ENCODE results near the gene CERS1. TPM values are rescaled to one million over a fixed set of nuclear protein-coding genes. Genes with fewer than 3 reads are reported as not detected.

CERS1 gene
- total and polyA plus RNA-seq, 8 donors, result 0.37 to 4.8 (median 0.61) TPM; not detected in 3

- peaks cover 54 to 76% (median 70%) of the 10 kb centered on the region in 4 donors for H3K36me3 ChIP-seq
- H3K4me1 ChIP-seq, result peaks cover 0 to 19% (median 2%) of the 10 kb centered on the region in 4 donors
- TF ChIP-seq CTCF (IDR thresholded peaks at IDR 0.05), result no peak
- TF ChIP-seq POLR2A (IDR thresholded peaks at IDR 0.05), result no peak
- no peak for TF ChIP-seq EP300 (IDR thresholded peaks at IDR 0.05)
- no peak for TF ChIP-seq POLR2AphosphoS5 (IDR thresholded peaks at IDR 0.05)
- H3K27me3 ChIP-seq, result peaks cover 0 to 12% (median 6%) of the 10 kb centered on the region in 3 donors
- intact Hi-C loops (cut with DNase I; ENCODE audit: low total_unique reads), result no loop called here
- H3K9me3 ChIP-seq, result no peaks in the 10 kb centered on the region
- no peak for DNase-seq
- WGBS, 5 donors, result 81 to 92% (median 87%) methylated on average over 6 to 7 of the region's 7 CpGs
- H3K27ac ChIP-seq, result no peak overlapping the region
- no peak overlapping the region for H3K4me3 ChIP-seq
These were observed 5.5 kb upstream of the CERS1 start for GRCh38 chr19:18901491-18901890.

GRCh38 chr19:18900700-18901481 is 4.9 kb upstream of the CERS1 start:
- peaks cover 48 to 70% (median 64%) of the 10 kb centered on the region in 4 donors for H3K36me3 ChIP-seq

GRCh38 chr19:18899624-18900560 is 3.9 kb upstream of the CERS1 start:
- no peak for DNase-seq
- Histone ChIP-seq H3K4me3 (no peak overlapping the region), H3K36me3 (peaks cover 38 to 60% (median 54%) of the 10 kb centered on the region in 4 donors), H3K27ac (no peak overlapping the region), H3K9me3 (no peaks in the 10 kb centered on the region), H3K4me1 (peaks cover 12 to 32% (median 14%) of the 10 kb centered on the region in 4 donors), H3K27me3 (peaks cover 0 to 25% (median 18%) of the 10 kb centered on the region in 3 donors)
- intact Hi-C loops (cut with DNase I; ENCODE audit: low total_unique reads), result no loop called here
- 82 to 90% (median 86%) methylated on average over 12 to 20 of the region's 20 CpGs for WGBS, 5 donors
- no peak for TF ChIP-seq POLR2AphosphoS5 (IDR thresholded peaks at IDR 0.05)
- TF ChIP-seq CTCF (IDR thresholded peaks at IDR 0.05), result no peak
- no peak for TF ChIP-seq POLR2A (IDR thresholded peaks at IDR 0.05)

More at GRCh38 chr19:18900700-18901481, 4.9 kb upstream of the CERS1 start:
- H3K4me1 ChIP-seq, result peaks cover 4 to 23% (median 6%) of the 10 kb centered on the region in 4 donors
- H3K27ac ChIP-seq, result no peak overlapping the region
- no peak for DNase-seq
- H3K9me3 ChIP-seq, result no peaks in the 10 kb centered on the region
- TF ChIP-seq POLR2AphosphoS5 (IDR thresholded peaks at IDR 0.05) (no peak), POLR2A (IDR thresholded peaks at IDR 0.05) (no peak)
- WGBS, 5 donors, result 85 to 91% (median 86%) methylated on average over 12 to 17 of the region's 17 CpGs
- intact Hi-C loops (cut with DNase I; ENCODE audit: low total_unique reads), result no loop called here
- H3K4me3 ChIP-seq, result no peak overlapping the region
- H3K27me3 ChIP-seq, result peaks cover 0 to 16% (median 10%) of the 10 kb centered on the region in 3 donors

GRCh38 chr19:18898607-18899408 is 2.9 kb upstream of the CERS1 start:
- peaks cover 13 to 43% (median 25%) of the 10 kb centered on the region in 4 donors for H3K4me1 ChIP-seq
- no peak overlapping the region for H3K27ac ChIP-seq
- no peak for DNase-seq
- no peak for TF ChIP-seq CTCF (IDR thresholded peaks at IDR 0.05)
- TF ChIP-seq POLR2AphosphoS5 (IDR thresholded peaks at IDR 0.05), result no peak
- no peak for TF ChIP-seq POLR2A (IDR thresholded peaks at IDR 0.05)
- no peak for TF ChIP-seq EP300 (IDR thresholded peaks at IDR 0.05)
- no peaks in the 10 kb centered on the region for H3K9me3 ChIP-seq
- peaks cover 31 to 49% (median 43%) of the 10 kb centered on the region in 4 donors for H3K36me3 ChIP-seq
- peaks cover 5 to 36% (median 29%) of the 10 kb centered on the region in 3 donors for H3K27me3 ChIP-seq
- WGBS, 5 donors, result 59 to 76% (median 65%) methylated on average over 14 to 18 of the region's 18 CpGs
- intact Hi-C loops (cut with DNase I; ENCODE audit: low total_unique reads), result no loop called here
- H3K4me3 ChIP-seq, result no peak overlapping the region
